ENCODE results near the gene ZMIZ1.

ZMIZ1 gene

DNA sequence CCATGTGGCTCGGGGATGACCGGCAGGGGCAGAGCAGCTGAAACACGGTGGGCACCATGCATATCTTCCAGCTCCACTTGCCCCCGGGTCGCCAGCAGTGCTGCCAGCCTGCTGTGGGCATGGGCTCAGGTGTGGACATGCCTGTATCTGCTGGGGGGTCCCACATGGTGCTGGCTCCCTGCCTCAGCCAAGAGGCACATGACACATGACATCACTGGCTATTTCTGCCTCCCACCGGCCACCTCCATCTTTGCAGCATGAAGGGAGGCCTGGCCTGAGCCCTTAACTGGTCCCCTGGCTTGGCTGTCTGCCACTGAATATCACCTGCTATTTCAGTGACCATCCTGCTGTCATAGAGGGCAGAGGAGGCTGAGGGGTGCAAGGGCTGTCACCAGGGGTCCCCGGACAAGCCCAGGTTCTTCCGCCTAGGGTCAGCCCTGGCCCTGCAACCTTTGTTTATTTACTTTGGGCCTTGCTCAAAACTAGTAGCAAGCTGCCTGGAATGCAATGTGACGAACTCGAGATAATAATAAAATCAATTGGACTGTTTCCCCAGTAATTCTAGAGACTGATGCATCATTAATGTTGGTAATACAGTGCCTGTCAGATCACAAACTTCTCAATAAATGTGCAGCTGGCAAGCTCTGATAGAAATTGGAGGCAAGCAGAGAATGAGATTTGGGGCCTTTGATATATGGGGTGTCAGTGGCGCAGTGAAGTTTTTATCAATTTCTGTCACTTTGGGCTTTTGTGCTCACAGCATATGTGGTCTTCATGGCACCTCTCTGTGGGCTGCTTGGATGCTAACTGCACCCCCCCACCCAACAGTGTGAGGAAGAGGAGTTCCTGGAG, 28.5 kb downstream of the ZMIZ1 start:
- DNase-seq (ENCODE audit: low spot score): no peak

DNA sequence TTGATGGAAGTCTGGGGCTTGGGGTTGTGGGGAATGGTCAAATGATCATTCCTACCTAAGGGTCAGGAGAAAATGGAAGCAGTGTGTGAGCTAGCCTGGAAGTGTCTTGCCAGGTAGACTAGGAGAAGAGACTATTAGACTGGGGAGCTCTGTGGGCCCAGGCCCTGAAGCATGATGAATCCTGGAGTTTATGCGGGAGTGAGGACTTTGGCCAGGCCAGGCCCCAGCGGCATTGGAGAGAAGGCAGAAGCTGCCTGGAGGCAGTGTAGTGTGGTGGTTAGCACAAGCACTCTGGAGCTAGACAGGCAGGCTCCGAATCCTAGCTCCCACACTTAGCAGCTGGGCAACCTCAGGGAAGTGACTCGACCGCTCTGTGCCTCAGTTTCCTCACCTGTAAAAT, 29.3 kb downstream of the ZMIZ1 start:
- DNase-seq (ENCODE audit: low spot score): no peak

DNA sequence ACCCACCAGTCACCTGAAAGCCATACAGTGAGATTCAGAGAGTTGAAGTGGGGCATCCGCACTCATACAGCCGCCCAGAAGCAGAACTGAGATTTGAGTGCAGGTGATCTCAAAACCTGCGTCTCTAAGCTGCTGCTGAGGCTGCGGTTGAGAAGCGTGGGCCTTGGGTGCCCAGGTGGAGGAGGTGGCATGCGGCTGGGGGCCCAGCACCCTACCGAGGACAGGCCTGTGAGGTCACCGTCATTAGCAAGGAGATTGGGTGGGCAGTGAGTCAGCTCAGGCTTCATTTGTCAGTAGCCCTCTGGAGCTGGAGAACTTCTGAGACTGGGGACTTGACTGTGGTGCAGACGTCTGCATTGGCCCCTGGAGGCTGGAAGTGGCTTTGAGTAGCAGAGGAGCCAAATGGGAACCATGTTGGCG, 29.8 kb downstream of the ZMIZ1 start:
- DNase-seq (ENCODE audit: low spot score): no peak

DNA sequence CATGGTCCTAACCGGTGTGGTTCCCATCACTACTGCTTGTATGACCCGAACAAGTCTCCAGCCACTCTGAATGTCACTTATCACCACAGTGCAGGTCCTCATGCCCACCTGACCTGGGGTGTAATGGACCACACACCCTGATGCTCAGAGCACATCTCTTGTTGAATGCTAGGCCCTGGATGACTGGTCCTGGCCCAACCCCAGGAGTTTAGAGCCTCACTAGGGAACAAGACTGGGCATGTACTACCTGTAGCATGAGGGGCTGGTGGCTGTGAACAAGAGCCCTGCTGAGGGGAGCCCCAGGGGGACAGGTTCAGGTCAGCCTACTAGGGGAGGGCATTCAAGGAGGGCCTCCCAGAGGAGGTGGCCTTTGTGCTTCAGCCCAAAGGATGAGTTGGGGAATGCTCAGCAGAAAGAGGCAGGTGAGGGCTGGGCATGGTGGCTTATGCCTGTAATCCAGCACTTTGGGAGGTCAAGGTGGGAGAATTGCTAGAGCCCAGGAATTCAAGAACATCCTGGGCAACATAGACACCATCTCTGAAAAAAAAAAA, 31.2 kb downstream of the ZMIZ1 start:
- no peak for DNase-seq (ENCODE audit: low spot score)

DNA sequence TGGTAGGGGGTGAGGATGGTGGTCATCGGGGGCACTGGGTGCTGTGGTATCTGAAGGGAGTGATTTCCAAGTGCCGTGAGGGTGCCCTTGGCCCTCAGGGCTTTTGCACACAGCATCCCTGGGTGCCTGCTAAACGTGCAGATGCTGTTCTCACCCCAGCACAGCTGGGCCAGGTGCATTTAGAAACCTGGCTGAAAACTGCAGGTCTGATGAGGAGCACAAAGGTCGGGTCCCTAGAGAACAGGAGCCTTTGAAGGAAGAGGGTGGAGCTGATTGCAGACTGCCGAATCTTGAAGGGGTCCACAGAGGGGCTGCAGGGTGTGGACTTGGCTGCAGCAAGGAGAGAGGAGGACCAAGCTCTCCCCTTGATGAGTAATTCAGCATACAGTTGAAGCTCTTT, 32.0 kb downstream of the ZMIZ1 start:
- DNase-seq (ENCODE audit: low spot score): no peak

DNA sequence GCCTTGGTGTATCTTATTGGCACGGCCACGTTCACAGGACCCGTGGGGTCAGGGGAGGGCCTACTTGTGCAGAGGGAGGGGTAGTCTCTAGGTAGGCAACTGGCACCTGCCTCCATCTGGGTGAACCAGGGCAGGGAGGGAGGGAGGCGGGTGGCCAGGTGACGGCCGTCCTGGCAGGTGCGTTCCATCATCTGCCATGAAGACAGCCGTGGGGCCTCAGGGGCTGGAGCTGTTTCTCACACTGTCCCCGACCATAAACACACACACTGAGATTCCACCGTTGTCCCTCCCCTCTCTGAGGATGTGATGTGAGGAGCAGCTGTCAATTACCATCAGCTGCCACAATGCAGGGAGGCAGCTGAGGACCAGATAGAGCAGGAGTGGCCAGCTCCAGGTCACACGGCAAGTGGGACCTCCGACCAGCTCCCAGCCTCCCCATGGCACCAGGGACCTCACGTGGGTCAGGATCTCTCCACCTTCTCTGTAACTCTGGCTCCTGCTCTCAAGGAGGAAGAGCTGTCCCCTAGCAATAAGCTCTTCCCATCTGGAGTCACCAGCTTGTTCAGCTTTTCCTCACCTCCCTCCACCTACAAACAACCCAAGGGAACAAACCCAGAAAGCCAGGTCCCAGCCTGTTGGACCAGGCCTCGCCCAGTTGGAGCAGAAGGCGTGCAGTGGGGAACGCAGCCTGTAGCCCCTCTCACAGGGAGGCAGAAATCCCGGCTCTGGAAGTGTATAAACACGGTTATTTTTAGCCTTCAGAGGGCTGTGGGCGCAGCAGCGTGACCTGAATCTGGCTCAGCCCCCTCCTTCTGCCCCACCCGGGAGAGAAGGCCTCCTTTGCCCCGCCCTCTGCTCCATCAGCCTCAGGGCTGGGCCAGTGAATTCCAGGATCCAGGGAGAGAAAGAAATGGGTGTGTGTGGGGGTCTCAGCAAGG, 33.1 kb downstream of the ZMIZ1 start:
- DNase-seq (ENCODE audit: low spot score): no peak

DNA sequence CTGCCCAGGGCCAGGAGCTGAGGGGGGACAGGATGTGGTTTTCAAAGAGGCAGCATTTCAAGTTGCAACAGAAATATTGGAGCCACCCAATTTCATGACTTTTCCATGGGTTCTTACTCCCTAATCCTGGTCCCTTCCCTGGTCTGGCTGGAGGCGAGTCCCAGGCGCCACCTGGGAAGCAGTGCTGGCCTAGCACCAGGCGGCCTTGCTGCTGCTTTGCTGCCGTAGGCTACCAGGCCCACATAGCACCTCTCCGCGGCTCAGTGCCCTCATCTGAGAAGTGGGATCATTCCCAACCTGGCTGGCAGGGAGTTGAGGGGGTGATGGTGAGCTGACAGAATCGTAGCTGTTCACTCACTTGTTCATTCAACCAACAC, 33.7 kb downstream of the ZMIZ1 start:
- DNase-seq (ENCODE audit: low spot score): no peak

DNA sequence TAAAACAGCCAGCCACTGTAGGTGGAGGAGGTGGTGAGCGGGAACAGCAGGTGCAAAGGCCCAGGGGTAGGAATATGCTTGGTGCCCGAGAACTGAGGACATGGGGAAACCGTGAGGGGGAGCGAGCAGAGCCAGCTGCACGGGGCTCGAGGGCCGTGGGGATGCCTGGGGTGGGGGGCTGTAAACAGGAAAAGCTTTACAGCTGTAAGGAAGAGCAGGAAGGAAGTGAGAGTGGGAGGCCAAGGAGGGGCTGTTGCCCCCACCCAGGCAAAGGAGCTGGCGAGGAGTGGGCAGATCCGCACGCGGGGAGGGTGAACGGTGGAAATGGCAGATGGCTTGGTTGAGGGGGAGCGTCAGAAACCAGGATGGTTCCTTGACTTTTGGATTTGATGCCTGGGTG, 34.4 kb downstream of the ZMIZ1 start:
- no peak for DNase-seq (ENCODE audit: low spot score)

DNA sequence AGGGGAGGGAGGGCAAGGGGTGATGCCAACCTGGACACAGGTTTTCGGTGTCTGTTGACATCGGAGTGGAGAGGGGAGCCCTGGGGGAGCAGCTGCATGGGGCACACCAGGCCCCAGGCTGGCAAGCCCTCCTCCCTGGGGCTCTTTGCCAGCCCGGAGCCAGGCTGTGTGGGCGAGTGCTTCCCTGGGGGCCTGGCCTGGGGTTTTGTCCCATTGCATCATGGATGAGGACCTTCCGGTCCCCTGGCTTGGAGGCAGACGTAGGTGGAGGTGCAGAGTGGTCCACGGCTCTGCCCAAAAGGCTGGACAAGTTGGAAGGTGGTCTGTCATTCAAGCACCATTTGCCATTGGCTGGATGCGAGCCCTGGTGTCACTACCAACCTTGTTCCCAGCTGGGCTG, 34.8 kb downstream of the ZMIZ1 start:
- no peak for DNase-seq (ENCODE audit: low spot score)

DNA sequence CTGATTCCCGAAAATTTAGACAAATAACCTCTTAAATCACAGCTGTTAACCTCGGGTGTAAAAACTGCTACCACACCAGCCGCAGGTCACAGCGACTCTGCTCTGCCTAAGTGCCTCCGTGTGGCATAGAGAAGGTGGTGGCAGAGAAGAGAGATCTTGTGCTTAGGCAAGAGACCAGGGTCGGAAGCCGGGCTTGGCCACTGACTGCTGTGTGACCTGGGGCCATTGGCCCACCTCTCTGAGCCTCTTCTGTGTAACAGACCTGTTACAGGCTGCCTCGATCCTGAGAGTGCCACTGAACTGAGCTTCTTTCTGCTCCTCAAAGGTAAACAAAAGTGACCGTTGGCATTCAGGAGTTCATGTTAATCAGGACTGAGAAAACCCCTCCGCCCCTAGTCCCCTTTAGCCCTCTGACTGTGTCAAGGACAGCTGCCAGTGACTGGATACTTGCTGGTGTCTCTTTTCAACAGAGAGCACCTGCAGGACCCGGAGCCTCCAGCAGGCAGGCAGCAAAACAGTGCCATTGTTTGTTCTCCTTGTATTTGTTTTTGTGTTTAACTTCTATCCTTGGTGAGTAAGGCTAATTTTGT, 36.5 kb downstream of the ZMIZ1 start:
- DNase-seq (ENCODE audit: low spot score): no peak

DNA sequence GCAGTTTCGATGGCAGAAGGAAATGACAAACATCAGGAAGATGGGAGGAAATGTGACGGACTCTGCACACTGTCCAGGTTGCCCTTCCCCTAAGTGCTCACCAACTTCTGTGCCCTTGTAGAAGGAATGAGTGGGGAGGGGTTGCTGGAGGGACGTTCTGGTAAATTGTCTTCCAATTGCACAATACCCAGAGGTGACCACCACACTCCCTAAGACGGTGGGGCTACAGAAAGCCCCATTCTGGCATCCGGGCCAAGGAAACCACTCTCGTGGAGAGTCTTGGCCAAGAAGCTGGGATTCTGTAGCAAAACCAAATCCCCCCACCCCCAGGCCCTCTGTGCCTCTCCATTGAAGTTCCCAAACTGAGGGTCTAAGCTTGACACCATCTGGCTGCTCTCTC, 37.1 kb downstream of the ZMIZ1 start:
- DNase-seq (ENCODE audit: low spot score): no peak

DNA sequence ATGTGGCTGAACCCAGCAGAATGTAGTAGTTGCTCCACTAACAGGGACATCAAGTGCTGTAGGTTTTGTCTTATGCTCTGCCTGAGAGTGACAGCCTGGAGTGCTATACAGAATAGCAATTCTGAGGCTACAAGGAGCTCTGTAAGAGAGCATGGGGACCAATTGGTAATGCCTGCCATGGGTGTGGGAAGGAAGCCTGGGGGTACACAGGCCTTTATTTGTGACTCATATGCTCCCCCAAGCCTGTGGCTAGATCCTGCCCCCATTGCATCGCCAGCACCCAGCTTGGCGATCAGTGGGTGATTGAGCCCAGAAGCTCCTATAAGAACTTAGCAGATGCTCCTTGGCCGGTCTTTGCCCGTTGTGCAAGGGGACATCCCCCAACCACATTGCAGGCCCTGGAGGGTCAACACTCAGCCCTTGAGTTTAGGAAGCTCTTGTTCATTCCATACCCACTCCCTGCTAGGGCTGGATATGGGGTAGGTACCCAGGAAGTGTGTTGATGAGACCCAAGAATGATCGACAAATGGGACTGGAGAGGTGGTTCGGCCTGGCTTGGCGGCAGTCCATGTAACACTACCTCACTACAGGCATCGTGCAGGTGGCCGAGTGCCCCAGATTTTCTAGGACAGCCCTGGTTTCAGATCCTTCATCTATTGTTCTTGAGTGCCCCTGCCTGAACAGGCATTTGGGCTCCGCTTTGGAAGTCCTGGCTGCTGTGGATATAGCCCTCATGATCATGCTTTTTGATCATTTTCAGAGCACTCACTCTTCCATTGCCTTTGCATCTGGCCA, 37.7 kb downstream of the ZMIZ1 start:
- DNase-seq (ENCODE audit: low spot score): no peak

DNA sequence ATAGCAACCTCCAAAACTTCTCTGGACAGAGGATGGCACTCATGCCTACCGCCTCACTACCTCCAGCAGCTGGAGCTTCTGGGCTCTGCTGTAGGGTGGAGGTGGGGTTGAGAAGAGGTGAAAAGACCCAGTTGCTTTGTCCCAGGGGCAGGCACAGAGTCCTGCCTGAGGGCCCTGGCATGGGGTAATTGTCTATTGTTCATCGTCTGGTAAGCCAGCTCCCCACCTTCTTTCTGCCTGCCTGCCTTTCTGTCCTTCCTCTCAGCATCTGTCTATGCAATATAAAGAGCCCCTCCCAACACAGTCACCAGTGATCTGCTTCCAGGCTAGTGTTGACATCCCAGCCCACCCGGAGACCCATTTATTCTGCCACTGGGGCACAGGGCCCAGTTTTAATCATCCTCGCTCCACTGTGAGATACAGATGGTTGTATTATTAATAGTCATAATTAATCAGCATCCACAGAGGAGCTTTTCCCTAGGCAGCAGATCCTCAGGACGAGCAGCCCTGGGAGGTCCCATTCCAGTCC, 39.0 kb downstream of the ZMIZ1 start:
- peak; percentile 37 for DNase-seq (ENCODE audit: low spot score)

DNA sequence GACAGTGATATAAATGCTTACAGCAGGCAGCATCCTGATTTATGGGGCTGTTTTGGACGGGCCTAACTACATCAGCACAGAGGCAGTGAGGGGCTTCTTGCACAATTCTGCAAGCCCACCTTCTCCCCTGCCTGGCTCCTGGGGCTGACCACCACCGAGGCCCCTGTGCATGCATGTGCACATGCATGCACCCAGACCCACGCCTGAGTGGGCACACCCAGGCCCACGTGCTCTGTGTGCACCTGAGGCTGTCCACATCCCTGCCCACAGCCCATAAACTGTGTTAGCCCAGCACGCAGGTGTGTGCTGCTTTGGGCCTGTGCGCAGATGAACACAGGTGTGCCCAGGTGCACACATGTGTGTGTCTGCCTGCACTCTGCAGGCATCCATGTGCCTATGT, 40.0 kb downstream of the ZMIZ1 start:
- DNase-seq (ENCODE audit: low spot score): no peak

DNA sequence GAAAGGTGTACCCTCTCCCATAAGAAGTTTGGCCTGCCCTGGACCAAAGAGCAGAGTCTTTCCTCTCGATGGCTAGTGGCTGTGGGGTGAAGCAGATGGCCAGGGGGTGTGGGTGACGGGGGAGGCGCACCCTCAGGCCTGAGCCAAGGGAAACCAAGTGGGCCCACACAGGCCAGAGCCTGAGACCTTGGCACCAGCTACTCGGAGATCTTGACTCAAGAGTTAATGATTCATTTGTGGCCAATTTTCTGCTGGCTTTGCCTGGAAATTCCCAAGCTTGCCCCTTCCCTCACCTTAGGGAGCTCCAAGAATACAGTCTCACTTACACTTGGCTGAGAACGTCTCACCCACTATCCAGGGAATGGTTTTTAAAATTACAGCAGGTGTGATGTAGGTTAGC, 42.7 kb downstream of the ZMIZ1 start:
- no peak for DNase-seq (ENCODE audit: low spot score)

DNA sequence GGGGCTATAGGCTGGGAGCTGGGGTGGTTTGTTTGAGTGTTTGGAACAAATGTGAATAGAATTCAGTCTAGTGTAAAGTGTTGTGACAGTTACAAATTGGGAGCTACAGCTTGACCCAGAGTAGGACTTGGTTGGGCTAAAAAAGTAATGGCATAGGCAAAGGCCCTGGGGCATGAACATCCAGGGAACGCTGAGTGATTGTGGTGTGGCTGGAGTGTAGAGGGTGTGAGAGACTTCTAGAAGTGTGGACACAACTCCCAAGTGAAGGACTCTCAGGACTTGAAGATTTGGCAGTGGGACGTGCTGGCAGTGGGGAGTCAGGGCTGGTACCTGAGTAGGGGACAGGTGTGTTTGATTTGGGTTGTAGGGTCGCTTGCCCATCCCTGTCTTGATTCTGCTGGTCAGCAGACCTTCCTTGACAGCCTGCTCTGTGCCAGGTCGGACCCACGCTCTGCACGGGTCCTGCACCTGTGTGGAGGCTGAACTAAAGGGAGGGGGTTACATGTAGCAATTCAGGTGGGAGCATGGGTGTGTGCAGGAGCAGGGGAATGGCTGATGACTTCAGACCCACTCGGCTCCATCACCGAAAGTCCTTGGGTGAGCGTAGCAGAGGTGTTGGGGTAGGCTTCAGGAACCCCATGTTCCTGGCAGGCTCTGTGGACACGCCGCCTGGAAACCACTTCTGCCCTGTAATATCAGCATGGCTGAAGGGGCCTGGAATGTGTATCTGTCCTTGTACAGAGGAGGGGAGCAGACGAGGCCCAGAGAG, 43.3 kb downstream of the ZMIZ1 start:
- no peak for DNase-seq (ENCODE audit: low spot score)

DNA sequence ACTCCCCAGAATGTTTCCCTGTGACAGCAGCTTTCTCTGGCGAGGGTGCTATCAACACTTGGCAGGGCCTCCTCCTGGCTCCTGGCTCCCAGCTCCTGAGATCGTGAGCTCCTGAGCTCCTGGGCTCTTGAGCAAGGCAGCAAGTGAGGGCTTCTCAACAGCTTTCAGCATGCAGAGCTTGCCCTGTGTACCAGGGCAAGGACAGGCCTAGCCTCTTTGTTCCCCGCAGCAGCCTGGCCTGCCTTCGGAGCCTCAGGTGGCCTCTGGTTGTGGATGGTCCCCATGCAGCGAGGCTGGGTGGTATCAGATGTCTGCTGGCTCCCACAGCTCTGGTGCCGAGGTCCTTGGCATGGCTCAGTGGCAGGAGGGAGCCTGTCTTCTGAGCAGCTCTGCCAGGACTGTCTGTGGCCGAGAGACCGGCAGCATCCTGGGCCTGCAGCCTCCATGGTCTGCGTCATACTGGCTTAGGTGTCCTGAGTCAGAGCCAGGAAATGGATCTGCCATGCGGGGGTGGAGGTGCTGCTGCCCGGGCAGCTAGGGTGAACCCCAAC, 44.2 kb downstream of the ZMIZ1 start:
- DNase-seq (ENCODE audit: low spot score): no peak

DNA sequence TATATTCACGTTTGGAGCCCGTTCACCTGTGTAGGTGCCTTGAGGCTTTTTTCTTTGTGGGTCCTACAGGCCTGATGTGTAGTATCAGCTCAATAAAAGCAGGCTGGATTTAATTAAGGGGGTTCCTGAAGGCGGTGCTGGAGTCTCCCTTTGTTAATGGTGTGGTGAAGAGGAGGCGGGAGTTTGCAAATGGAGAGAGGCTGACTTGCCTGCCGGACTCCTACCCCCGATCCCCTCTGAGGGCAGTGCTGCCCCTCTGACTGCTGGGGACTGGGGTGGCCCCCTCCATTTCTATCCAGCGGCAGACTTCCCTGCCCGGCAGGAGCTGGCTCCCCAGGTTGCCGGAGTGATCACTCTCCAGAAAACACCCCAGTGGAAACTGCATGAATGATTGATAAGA, 45.1 kb downstream of the ZMIZ1 start:
- DNase-seq (ENCODE audit: low spot score): no peak

DNA sequence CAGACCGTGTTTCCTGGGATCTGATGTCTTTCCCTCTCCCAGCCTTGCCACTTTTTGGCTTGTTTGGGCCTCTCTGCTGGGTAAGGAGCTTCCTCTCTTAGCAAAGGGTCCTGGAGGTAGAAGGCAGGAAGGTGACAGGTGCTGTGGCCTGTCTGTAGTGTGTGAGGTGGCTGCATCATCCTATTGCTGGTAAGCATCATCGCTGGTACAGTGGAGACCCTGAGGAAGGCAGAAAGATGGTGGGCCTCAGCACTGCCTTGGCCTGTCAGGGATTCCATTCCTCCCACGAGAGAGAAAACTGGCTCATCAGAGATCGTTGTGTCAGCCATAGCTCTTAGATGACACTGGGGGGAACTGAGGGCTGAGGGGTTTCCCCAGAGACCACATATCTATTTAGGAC, 46.5 kb downstream of the ZMIZ1 start:
- DNase-seq (ENCODE audit: low spot score): no peak

DNA sequence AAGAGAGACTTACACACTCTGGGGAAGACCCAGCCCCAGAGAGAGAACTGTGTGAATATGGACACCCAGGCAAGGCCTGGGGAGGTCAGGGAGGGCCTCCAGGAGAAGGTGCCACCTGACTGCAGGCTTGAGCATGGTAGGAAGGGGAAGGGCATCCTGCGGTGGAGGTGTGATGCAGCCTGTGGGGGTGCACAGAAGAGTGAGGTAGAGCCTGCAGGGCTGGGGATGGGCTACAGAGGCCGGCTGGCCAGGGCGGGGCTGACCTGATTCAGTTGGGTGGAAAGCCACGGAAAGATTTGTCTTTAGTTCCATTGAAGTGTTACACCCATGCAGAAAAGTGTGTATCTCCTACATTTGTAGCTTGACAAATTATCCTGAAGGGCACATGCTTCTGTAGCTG, 47.6 kb downstream of the ZMIZ1 start:
- no peak for DNase-seq (ENCODE audit: low spot score)
